Brain microvascular endothelial cell (primary cell): ENCODE results near the gene AP2S1.
"Not testable (repeated sequence)": the region's sequence is repeated elsewhere in the genome, so short reads cannot be mapped to it uniquely, and the experiment has no call there.

Experiments used
- DNase-seq: peaks from one replicate; pipeline ENCODE4 v3.0.0-alpha.2; 2020
- H3K27ac ChIP-seq: fragments of 250-450 bp; sonication (Bioruptor Pico); 2 replicates; pipeline ENCODE4 v1.5.1; 2020; ENCODE audit warnings: mild to moderate bottlenecking, moderate library complexity
- H3K27me3 ChIP-seq: fragments of 250-450 bp; sonication (Bioruptor Pico); replicated peaks from 2 replicates; pipeline ENCODE4 v1.5.1; 2020; ENCODE audit warnings: mild to moderate bottlenecking
- H3K36me3 ChIP-seq: fragments of 250-450 bp; sonication (Bioruptor Pico); replicated peaks from 2 replicates; pipeline ENCODE4 v1.5.1; 2020; ENCODE audit warnings: mild to moderate bottlenecking
- H3K4me3 ChIP-seq: 2 replicates; pipeline ENCODE4 v1.5.1; 2011; ENCODE audit warnings: low read depth, mild to moderate bottlenecking, control low read depth, low read length, moderate library complexity
- CTCF ChIP-seq: IDR thresholded peaks from 2 replicates; pipeline ENCODE4 v1.5.1; 2011; ENCODE audit warnings: low read depth, mild to moderate bottlenecking, moderate library complexity, low read length, control low read depth, inconsistent platforms; ENCODE audit errors: missing control alignments
- in situ Hi-C: cut with HindIII; loops from 2 replicates; pipeline ENCODE4 v1.10.0; 2017; ENCODE audit warnings: low sequenced_read_pairs, low pct_ligation_motif_present

AP2S1 gene

GRCh38 chr19:46881092-46881491 lies 30.4 kb upstream of the AP2S1 start:
- Histone ChIP-seq H3K27ac (no peak overlapping the region), H3K36me3 (no peaks in the 10 kb centered on the region)
- TF ChIP-seq CTCF: no peak

GRCh38 chr19:46880431-46880830 lies 29.8 kb upstream of the AP2S1 start:
- Histone ChIP-seq H3K36me3 (no peaks in the 10 kb centered on the region), H3K27ac (peak overlapping the region; percentile 78), H3K27me3 (no peaks in the 10 kb centered on the region), H3K4me3 (no peak overlapping the region)
- in situ Hi-C loops: no loop called here
- TF ChIP-seq CTCF: no peak
- DNase-seq: no peak

More at GRCh38 chr19:46881092-46881491, 30.4 kb upstream of the AP2S1 start:
- Histone ChIP-seq H3K27me3 (no peaks in the 10 kb centered on the region), H3K4me3 (no peak overlapping the region)
- in situ Hi-C loops: no loop called here
- no peak for DNase-seq

- in situ Hi-C loops: no loop called here
- no peaks in the 10 kb centered on the region for H3K27me3 ChIP-seq
- DNase-seq: peak; percentile 91
- peak overlapping the region; percentile 78 for H3K27ac ChIP-seq
- no peaks in the 10 kb centered on the region for H3K36me3 ChIP-seq
- no peak overlapping the region for H3K4me3 ChIP-seq
- TF ChIP-seq CTCF: no peak
Measured at GRCh38 chr19:46878613-46879375, 28.1 kb upstream of the AP2S1 start.

DNA sequence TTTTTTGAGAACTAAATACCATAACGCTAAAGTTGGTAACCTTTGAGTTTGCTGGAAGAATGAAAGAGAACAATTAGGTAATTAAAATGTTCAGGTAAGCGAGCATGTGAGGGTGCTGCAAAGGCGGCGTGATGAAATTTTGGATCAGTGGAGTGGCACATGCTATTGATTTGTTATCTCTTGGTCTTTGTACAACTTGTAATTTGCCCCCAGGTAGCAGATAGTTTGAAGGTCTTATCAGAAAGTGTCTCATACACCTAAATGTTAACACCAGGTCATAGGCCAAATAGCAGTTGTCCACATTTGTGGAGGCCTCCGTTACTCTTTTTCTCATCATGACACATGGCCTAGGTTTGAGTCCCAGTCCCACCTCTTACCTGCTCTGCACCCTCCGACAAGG lies 25.0 kb upstream of the AP2S1 start:
- DNase-seq: no peak
- no peak for TF ChIP-seq CTCF
- in situ Hi-C loops: no loop called here
- no peaks in the 10 kb centered on the region for H3K27me3 ChIP-seq
- no peak overlapping the region for H3K27ac ChIP-seq
- no peak overlapping the region for H3K4me3 ChIP-seq
- H3K36me3 ChIP-seq: no peaks in the 10 kb centered on the region

- in situ Hi-C loops: no loop called here
- peak overlapping the region; percentile 27 for H3K27ac ChIP-seq
- no peaks in the 10 kb centered on the region for H3K36me3 ChIP-seq
- no peak overlapping the region for H3K4me3 ChIP-seq
- no peak for TF ChIP-seq CTCF
- no peaks in the 10 kb centered on the region for H3K27me3 ChIP-seq
- DNase-seq: no peak
Measured at GRCh38 chr19:46875234-46875633, 24.6 kb upstream of the AP2S1 start.

- Histone ChIP-seq H3K27ac (no peak overlapping the region), H3K36me3 (no peaks in the 10 kb centered on the region), H3K4me3 (no peak overlapping the region), H3K27me3 (no peaks in the 10 kb centered on the region)
- in situ Hi-C loops: loop anchor here (25.0 kb wide), 1 partner anchor 89 kb away; no protein-coding TSS in a partner anchor
- TF ChIP-seq CTCF: no peak
- DNase-seq: no peak
Measured at GRCh38 chr19:46872967-46873366, 22.3 kb upstream of the AP2S1 start.

GRCh38 chr19:46871173-46871572 lies 20.5 kb upstream of the AP2S1 start:
- H3K4me3 ChIP-seq, H3K36me3 ChIP-seq, DNase-seq, H3K27ac ChIP-seq, H3K27me3 ChIP-seq: not testable (repeated sequence)
- in situ Hi-C loops: loop anchor here (25.0 kb wide), 1 partner anchor 91 kb away; no protein-coding TSS in a partner anchor
